ENCODE data around the gene ETFA.

DNA sequence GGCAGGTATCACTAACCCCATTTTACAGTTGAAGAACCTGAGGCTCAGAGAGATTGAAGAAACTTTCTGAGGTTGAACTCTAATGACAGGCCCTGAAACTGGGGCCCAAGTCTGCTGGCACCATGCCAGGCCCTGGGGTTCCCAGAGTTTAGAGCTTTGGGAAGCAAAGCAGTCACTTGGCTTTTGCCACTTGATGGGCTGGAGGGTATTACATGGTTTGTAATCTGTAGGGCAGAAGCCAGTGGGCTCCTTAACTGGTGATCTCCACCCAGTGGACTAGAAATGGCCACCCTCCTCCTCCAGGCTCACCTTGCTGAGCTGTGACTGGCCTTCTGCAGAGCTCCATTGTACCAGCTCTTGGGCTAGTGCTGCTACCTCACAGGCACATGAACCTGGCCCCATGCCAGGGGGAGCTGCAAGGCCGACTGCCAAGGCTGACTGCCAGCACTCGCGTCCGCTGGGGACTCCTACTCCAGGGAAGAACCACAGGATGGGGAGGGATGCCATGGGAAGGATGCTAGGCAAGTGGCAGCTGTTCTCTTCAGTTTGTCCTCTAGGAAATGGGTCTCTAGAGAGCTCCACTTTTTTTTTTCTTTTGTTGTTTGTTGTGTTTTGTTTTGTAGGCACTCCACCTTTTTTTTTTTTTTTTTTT is 104.8 kb downstream of the ETFA start:
- TF ChIP-seq, protein P1, sequence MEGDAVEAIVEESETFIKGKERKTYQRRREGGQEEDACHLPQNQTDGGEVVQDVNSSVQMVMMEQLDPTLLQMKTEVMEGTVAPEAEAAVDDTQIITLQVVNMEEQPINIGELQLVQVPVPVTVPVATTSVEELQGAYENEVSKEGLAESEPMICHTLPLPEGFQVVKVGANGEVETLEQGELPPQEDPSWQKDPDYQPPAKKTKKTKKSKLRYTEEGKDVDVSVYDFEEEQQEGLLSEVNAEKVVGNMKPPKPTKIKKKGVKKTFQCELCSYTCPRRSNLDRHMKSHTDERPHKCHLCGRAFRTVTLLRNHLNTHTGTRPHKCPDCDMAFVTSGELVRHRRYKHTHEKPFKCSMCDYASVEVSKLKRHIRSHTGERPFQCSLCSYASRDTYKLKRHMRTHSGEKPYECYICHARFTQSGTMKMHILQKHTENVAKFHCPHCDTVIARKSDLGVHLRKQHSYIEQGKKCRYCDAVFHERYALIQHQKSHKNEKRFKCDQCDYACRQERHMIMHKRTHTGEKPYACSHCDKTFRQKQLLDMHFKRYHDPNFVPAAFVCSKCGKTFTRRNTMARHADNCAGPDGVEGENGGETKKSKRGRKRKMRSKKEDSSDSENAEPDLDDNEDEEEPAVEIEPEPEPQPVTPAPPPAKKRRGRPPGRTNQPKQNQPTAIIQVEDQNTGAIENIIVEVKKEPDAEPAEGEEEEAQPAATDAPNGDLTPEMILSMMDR (IDR thresholded peaks at IDR 0.05 in 4 of 5, conservative IDR thresholded peaks at IDR 0.05 in 1 of 5) = no peak
- TF ChIP-seq POLR2A (IDR thresholded peaks at IDR 0.05) = no peak

Data from gastrocnemius medialis (tissue), 4 donors.